SK-N-SH (cell line): ENCODE data around the gene LNX2. TPM values are rescaled to one million over a fixed set of nuclear protein-coding genes. Genes with fewer than 3 reads are reported as not detected.

ENCODE experiments used
- CTCF ChIA-PET: fragments of 300-600, 350-600 bp; formaldehyde crosslinking; extraction: SDS; loops from one replicate; lab custom pipeline; 2021; lab: Yijun Ruan, JAX
- POLR2A ChIA-PET: fragments of 350-600 bp; sonication (Branson Sonifier 250); formaldehyde crosslinking; extraction: SDS; loops from one replicate; lab custom pipeline; 2020; ENCODE audit warnings: antibody characterized with exemption, inconsistent platforms; lab: Yijun Ruan, JAX
- DNase-seq: peaks from one replicate; pipeline ENCODE4 v3.0.0; 2012
- H2AFZ ChIP-seq: fragments of 200-600 bp; sonication (generic); 2 replicates; pipeline ENCODE4 v1.8.1; 2016; ENCODE audit warnings: antibody characterized with exemption, mild to moderate bottlenecking, low read depth
- H3F3A ChIP-seq: fragments of 200-600 bp; sonication (generic); replicated peaks from 2 replicates; pipeline ENCODE3; 2016; ENCODE audit warnings: antibody characterized with exemption, mild to moderate bottlenecking; ENCODE audit not compliant: insufficient read depth
- H3K27ac ChIP-seq, 2 experiments: fragments of 200-500 bp in 1 of 2; fragments of 200-600 bp in 1 of 2; sonication (Bioruptor generic) in 1 of 2; sonication (generic), shearing (Covaris generic) in 1 of 2; 2 replicates each; pipeline versions ENCODE4 v1.5.1 to v1.6.1; 2014 to 2016; ENCODE audit warnings: low read depth in 2 of 2, inconsistent platforms in 1 of 2, low read length in 1 of 2, mild to moderate bottlenecking in 1 of 2, mixed read lengths in 1 of 2
- H3K27me3 ChIP-seq: fragments of 200-600 bp; sonication (generic), shearing (Covaris generic); 2 replicates; pipeline ENCODE4 v1.6.1; 2016; ENCODE audit warnings: mixed run types; ENCODE audit not compliant: insufficient read depth
- H3K36me3 ChIP-seq, 2 experiments: fragments of 200-500 bp in 1 of 2; fragments of 200-600 bp in 1 of 2; sonication (Bioruptor generic) in 1 of 2; sonication (generic) in 1 of 2; replicated peaks in 1 of 2; 2 replicates each; pipeline versions ENCODE3 to v1.5.1; 2014 to 2016; ENCODE audit warnings: low read length in 1 of 2, mild to moderate bottlenecking in 1 of 2; ENCODE audit not compliant: insufficient read depth in 2 of 2, control insufficient read depth in 1 of 2
- H3K4me1 ChIP-seq, 2 experiments: fragments of 200-500 bp in 1 of 2; fragments of 200-600 bp in 1 of 2; sonication (Bioruptor generic) in 1 of 2; sonication (generic), shearing (Covaris generic) in 1 of 2; 2 replicates each; pipeline versions ENCODE4 v1.5.1 to v1.6.1; 2014 to 2016; ENCODE audit warnings: low read depth in 1 of 2, low read length in 1 of 2, mixed run types in 1 of 2; ENCODE audit not compliant: insufficient read depth in 2 of 2, control insufficient read depth in 1 of 2
- H3K4me2 ChIP-seq: fragments of 200-600 bp; sonication (generic), shearing (Covaris generic); 2 replicates; pipeline ENCODE4 v1.6.1; 2017; ENCODE audit warnings: mixed run types
- H3K4me3 ChIP-seq, 2 experiments: fragments of 200-500 bp in 1 of 2; fragments of 200-600 bp in 1 of 2; sonication (Bioruptor generic) in 1 of 2; sonication (generic), shearing (Covaris generic) in 1 of 2; 2 replicates each; pipeline versions ENCODE4 v1.5.1 to v1.8.1; 2014 to 2016; ENCODE audit warnings: low read depth in 2 of 2, inconsistent platforms in 1 of 2, low read length in 1 of 2, mild to moderate bottlenecking in 1 of 2, mixed read lengths in 1 of 2, moderate library complexity in 1 of 2
- H3K79me2 ChIP-seq: fragments of 200-600 bp; sonication (generic); 2 replicates; pipeline ENCODE4 v1.8.1; 2017; ENCODE audit warnings: mild to moderate bottlenecking; ENCODE audit not compliant: insufficient read depth
- H3K9ac ChIP-seq: fragments of 200-600 bp; sonication (generic); 2 replicates; pipeline ENCODE4 v1.6.1; 2017; ENCODE audit warnings: mixed run types
- H3K9me2 ChIP-seq: fragments of 200-600 bp; sonication (generic); 2 replicates; pipeline ENCODE4 v1.6.1; 2017; ENCODE audit warnings: mixed run types
- H3K9me3 ChIP-seq: fragments of 200-600 bp; sonication (generic); 2 replicates; pipeline ENCODE4 v1.6.1; 2017; ENCODE audit warnings: mixed run types, mild to moderate bottlenecking, moderate library complexity
- H4K20me1 ChIP-seq: fragments of 200-600 bp; sonication (generic); 2 replicates; pipeline ENCODE4 v1.6.1; 2017; ENCODE audit warnings: mild to moderate bottlenecking, mixed run types; ENCODE audit not compliant: insufficient read depth
- CHD2 ChIP-seq: fragments of 150-350 bp; IDR thresholded peaks from 2 replicates; pipeline ENCODE4 v1.6.1; 2018; ENCODE audit warnings: low read length; ENCODE audit not compliant: partially characterized antibody
- ELF1 ChIP-seq: IDR thresholded peaks from 2 replicates; pipeline ENCODE4 v1.4.0; 2012
- EP300 ChIP-seq, 2 experiments: IDR thresholded peaks; 2 replicates each; pipeline versions ENCODE4 v1.4.0 to v1.6.1; 2012; ENCODE audit warnings: borderline replicate concordance in 1 of 2, low read depth in 1 of 2, low read length in 1 of 2
- EZH2phosphoT487 ChIP-seq: fragments of 200-600 bp; sonication (generic); IDR thresholded peaks from 2 replicates; pipeline ENCODE4 v1.6.1; 2017; ENCODE audit warnings: low read depth, mixed run types, mild to moderate bottlenecking, antibody characterized with exemption, moderate library complexity, borderline replicate concordance
- FOXJ3 ChIP-seq: sonication (generic); formaldehyde crosslinking; IDR thresholded peaks from 2 replicates; pipeline ENCODE4 v1.5.1; 2020; ENCODE audit warnings: mild to moderate bottlenecking, missing genetic modification reagents
- GABPA ChIP-seq: IDR thresholded peaks from 2 replicates; pipeline ENCODE4 v1.4.0; 2012; ENCODE audit warnings: low read depth, mild to moderate bottlenecking
- IRF3 ChIP-seq: fragments of 150-350 bp; IDR thresholded peaks from 2 replicates; pipeline ENCODE4 v1.6.1; 2016; ENCODE audit warnings: mild to moderate bottlenecking, low read depth, low read length
- JUND ChIP-seq: IDR thresholded peaks from 2 replicates; pipeline ENCODE4 v1.4.0; 2012
- MAX ChIP-seq: IDR thresholded peaks from 2 replicates; pipeline ENCODE4 v1.4.0; 2012; ENCODE audit warnings: low read depth
- MEF2A ChIP-seq: IDR thresholded peaks from 2 replicates; pipeline ENCODE4 v1.4.0; 2012; ENCODE audit warnings: low read depth, borderline replicate concordance
- MXI1 ChIP-seq: IDR thresholded peaks from 2 replicates; pipeline ENCODE4 v1.6.1; 2012; ENCODE audit warnings: mild to moderate bottlenecking, low read depth, low read length, improper control_type of control experiment
- NFIC ChIP-seq: IDR thresholded peaks from 2 replicates; pipeline ENCODE4 v1.4.0; 2012; ENCODE audit warnings: borderline replicate concordance
- NRF1 ChIP-seq: IDR thresholded peaks from 2 replicates; pipeline ENCODE4 v1.6.1; 2012; ENCODE audit warnings: low read depth, mild to moderate bottlenecking, low read length
- PBX3 ChIP-seq: IDR thresholded peaks from 2 replicates; pipeline ENCODE4; 2012
- POLR2AphosphoS5 ChIP-seq: IDR thresholded peaks from 2 replicates; pipeline ENCODE4 v1.6.1; 2012; ENCODE audit warnings: low read depth, low read length
- RAD21 ChIP-seq: IDR thresholded peaks from 2 replicates; pipeline ENCODE4 v1.6.1; 2012; ENCODE audit warnings: mild to moderate bottlenecking, low read length
- RCOR1 ChIP-seq: fragments of 150-350 bp; IDR thresholded peaks from 2 replicates; pipeline ENCODE4 v1.6.1; 2017; ENCODE audit warnings: antibody characterized with exemption, low read length
- SIN3A ChIP-seq: IDR thresholded peaks from 2 replicates; pipeline ENCODE4 v1.6.1; 2012; ENCODE audit warnings: low read depth, mild to moderate bottlenecking, low read length, moderate library complexity, borderline replicate concordance
- SMC3 ChIP-seq: IDR thresholded peaks from 2 replicates; pipeline ENCODE4 v1.6.1; 2012; ENCODE audit warnings: low read depth, low read length, improper control_type of control experiment
- TCF12 ChIP-seq: IDR thresholded peaks from 2 replicates; pipeline ENCODE4 v1.4.0; 2012
- TEAD4 ChIP-seq: IDR thresholded peaks from 2 replicates; pipeline ENCODE4 v1.4.0; 2012; ENCODE audit warnings: mild to moderate bottlenecking, borderline replicate concordance; ENCODE audit not compliant: insufficient read depth
- USF1 ChIP-seq: IDR thresholded peaks from 2 replicates; pipeline ENCODE4 v1.4.0; 2012; ENCODE audit warnings: low read depth, borderline replicate concordance
- WGBS: methylation state at CpG from one replicate; pipeline ENCODE4 v1.1.6; 2017; ENCODE audit warnings: low lambda C conversion rate; 5-methylcytosine and 5-hydroxymethylcytosine counted together
- polyA plus RNA-seq, 3 experiments: library from polyadenylated mRNA; depleted of rRNA; stranded (reverse); fragments of >200 nt; gene quantifications; 2 replicates each; pipeline ENCODE4 v1.2.3, GENCODE V29; 2012

The LNX2 gene
- polyA plus RNA-seq, 1 of the 3 experiments (the other 2 are of a cell fraction) = 3.7 TPM

- H3K4me2 ChIP-seq = no peak overlapping the region
- no peak overlapping the region for H3K4me3 ChIP-seq
- no peaks in the 10 kb centered on the region; a peak in 1 of 4 replicates for H3K4me1 ChIP-seq
- ChIA-PET POLR2A (no interaction called here), CTCF (interaction anchor here (1.0 to 1.9 kb wide), 2 partner anchors 28 to 143 kb away, joined by 3 to 10 read pairs; no protein-coding TSS in a partner anchor)
- no peaks in the 10 kb centered on the region for H3F3A ChIP-seq
- no peaks in the 10 kb centered on the region for H3K9me3 ChIP-seq
- H3K9me2 ChIP-seq = no peaks in the 10 kb centered on the region
- no peak overlapping the region for H3K9ac ChIP-seq
- H4K20me1 ChIP-seq = no peaks in the 10 kb centered on the region
- no peak overlapping the region for H3K27ac ChIP-seq
- no peak for DNase-seq
- peaks cover 44% of the 10 kb centered on the region; the same call in 1 of the 2 replicates for H3K27me3 ChIP-seq
- no peak overlapping the region for H2AFZ ChIP-seq
- TF ChIP-seq JUND (no peak), MXI1 (no peak), GABPA (no peak), SMC3 (no peak), ELF1 (no peak), NRF1 (no peak), TCF12 (no peak), CHD2 (no peak), POLR2AphosphoS5 (no peak), RCOR1 (no peak), NFIC (no peak), EZH2phosphoT487 (no peak), MAX (no peak), FOXJ3 (CRISPR knock-in tag) (no peak), IRF3 (no peak), MEF2A (no peak), EP300 (IDR thresholded peaks at IDR 0.05; ENCODE audit: borderline replicate concordance in 1 of 2, low read depth in 1 of 2, low read length in 1 of 2) (no peak), RAD21 (no peak), TEAD4 (no peak)
- H3K36me3 ChIP-seq = no peaks in the 10 kb centered on the region
- WGBS = 34% methylated on average over 5 of the region's 5 CpGs
- H3K79me2 ChIP-seq = no peaks in the 10 kb centered on the region
Observed at GRCh38 chr13:27504868-27505194, 115.5 kb downstream of the LNX2 start.

- Histone ChIP-seq H3K27me3 (peaks cover 48% of the 10 kb centered on the region; the same call in 1 of the 2 replicates), H3K36me3 (no peaks in the 10 kb centered on the region), H3K4me3 (no peak overlapping the region), H2AFZ (no peak overlapping the region), H3K79me2 (no peaks in the 10 kb centered on the region), H3K4me1 (no peaks in the 10 kb centered on the region; a peak in 1 of 4 replicates), H3K9ac (no peak overlapping the region), H3K4me2 (no peak overlapping the region), H4K20me1 (no peaks in the 10 kb centered on the region), H3F3A (no peaks in the 10 kb centered on the region), H3K9me2 (no peaks in the 10 kb centered on the region), H3K9me3 (no peaks in the 10 kb centered on the region), H3K27ac (no peak overlapping the region)
- ChIA-PET CTCF (interaction anchor here (0.8 to 1.9 kb wide), 3 partner anchors 28 to 479 kb away, joined by 3 to 10 read pairs (median 3); no protein-coding TSS in a partner anchor), POLR2A (no interaction called here)
- 29% methylated on average over 12 of the region's 12 CpGs for WGBS
- no peak for DNase-seq
- TF ChIP-seq PBX3 (no peak), SIN3A (no peak), MAX (no peak), FOXJ3 (CRISPR knock-in tag) (no peak), SMC3 (no peak), GABPA (no peak), NRF1 (no peak), MEF2A (no peak), NFIC (no peak), RCOR1 (no peak), USF1 (no peak)
Observed at GRCh38 chr13:27504128-27504867, 116.0 kb downstream of the LNX2 start.
